GM21360 (cell line): ENCODE results near the gene MMP25.

ENCODE experiments used
- ATAC-seq: cut with Tn5 transposase; IDR thresholded peaks from one replicate; pipeline ENCODE4 v1.9.1; 2021; ENCODE audit warnings: mild to moderate bottlenecking, moderate library complexity; ENCODE audit not compliant: unreplicated experiment

MMP25 gene

DNA sequence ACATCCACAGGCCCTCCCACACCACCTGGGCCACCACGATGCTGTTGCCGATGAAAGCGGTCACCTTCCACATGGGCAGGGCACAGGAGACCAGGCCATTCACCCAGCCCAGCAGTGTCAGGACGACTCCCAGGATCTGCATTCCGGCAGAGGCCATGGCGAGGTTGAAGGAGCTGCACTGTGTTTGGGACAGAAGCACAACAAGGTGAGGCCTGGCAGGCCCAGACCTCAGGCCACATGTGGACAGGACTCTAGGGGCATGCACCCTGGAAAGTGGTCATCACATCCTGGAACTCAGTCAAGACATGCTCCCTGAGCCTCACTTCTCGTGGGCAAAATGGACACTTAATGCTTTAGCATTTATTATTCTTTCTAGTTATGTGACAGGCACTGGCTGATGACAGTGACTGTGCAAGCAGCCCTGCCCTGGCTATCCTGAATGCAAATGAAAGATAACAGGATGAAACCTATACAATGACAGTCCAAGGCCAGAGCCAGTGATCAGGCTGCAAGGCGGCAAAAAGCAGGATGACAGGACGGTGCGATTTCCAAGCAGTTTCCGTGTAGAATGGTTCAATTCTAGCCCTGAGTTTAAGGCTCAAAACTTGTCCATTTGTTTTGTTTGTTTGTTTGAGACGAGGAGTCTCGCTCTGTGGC, 30.4 kb upstream of the MMP25 start:
- no peak for ATAC-seq

- no peak for ATAC-seq
Measured at GRCh38 chr16:3017344-3017743, 29.0 kb upstream of the MMP25 start.

GRCh38 chr16:3017794-3018506, 28.4 kb upstream of the MMP25 start, which contains the start of gene CLDN6:
Gene CLDN6 (minus strand): TSS chr16:3018183. CDS start chr16:3016021, 2,162 bp downstream.
- no peak for ATAC-seq

DNA sequence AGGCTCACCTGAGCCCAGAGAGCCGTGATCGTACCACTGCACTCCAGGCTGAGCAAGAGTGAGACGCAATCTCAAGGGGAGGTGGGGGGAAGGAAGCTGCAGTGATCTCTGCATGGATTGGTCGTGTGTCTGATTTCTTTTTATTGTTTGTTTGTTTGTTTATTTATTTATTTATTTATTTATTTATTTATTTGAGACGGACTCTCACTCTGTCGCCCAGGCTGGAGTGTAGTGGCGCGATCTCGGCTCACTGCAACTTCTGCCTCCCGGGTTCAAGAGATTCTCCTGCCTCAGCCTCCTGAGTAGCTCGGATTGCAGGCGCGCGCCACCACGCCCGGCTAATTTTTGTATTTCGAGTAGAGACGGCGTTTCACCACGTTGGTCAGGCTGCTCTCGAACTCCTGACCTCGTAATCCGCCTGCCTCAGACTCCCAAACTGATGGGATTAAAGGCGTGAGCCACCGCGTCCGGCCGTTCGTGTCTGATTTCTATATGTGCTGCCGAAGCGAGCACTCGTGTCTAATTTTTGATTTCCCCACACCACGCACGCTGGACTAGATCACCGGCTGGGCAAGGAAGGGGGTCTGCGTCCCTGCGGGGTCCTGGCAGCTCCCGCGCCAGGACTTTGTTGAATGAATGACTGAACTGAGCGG, 26.6 kb upstream of the MMP25 start:
- no peak for ATAC-seq

GRCh38 chr16:3020247-3020603, 26.1 kb upstream of the MMP25 start, which contains the start of gene TNFRSF12A:
Gene TNFRSF12A (plus strand): TSS chr16:3020368. CDS start chr16:3020398, 30 bp downstream.
- no peak for ATAC-seq

- no peak for ATAC-seq
Measured at GRCh38 chr16:3020604-3021448, 25.5 kb upstream of the MMP25 start.

GRCh38 chr16:3021449-3022207, 24.7 kb upstream of the MMP25 start:
- no peak for ATAC-seq

- no peak for ATAC-seq
Measured at GRCh38 chr16:3022208-3022683, 24.1 kb upstream of the MMP25 start.

DNA sequence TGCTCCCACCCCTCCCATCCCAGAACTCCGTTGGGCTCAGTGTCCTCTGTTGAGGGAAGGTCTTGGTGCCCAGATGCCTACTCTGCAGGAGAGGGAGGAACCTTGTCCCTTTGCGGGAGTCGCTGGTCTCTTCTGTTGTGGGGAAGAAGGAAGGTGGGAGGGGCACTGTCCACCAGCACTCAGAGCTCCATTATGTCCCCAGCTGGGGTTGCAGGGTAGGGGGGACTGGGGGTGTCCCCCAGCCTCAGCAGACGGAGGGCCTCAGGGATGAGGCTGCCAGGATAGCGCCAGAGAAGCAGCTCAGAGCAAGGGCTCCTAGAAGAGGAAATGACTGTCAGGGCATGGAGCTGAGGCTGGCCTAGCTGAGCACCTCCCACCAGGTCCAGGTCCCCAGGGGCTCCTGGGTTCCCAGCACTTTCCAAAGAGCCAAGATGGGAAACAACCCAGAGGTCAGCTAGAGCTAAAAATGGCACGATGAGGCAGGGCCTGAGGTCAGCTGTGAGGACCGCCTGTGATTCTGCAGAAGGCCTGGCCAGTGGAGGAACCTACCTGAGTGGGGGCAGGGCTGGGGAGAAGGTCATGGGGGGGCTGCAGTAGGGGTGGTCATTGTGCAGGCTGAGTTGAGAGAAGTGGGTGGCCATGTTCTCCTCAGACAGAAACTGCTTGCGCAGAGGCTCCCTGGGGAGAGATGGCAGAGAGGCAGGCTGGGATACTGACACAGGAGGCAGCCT, 23.5 kb upstream of the MMP25 start:
- no peak for ATAC-seq

- ATAC-seq, result no peak
Measured at GRCh38 chr16:3023415-3023668, 23.0 kb upstream of the MMP25 start.

DNA sequence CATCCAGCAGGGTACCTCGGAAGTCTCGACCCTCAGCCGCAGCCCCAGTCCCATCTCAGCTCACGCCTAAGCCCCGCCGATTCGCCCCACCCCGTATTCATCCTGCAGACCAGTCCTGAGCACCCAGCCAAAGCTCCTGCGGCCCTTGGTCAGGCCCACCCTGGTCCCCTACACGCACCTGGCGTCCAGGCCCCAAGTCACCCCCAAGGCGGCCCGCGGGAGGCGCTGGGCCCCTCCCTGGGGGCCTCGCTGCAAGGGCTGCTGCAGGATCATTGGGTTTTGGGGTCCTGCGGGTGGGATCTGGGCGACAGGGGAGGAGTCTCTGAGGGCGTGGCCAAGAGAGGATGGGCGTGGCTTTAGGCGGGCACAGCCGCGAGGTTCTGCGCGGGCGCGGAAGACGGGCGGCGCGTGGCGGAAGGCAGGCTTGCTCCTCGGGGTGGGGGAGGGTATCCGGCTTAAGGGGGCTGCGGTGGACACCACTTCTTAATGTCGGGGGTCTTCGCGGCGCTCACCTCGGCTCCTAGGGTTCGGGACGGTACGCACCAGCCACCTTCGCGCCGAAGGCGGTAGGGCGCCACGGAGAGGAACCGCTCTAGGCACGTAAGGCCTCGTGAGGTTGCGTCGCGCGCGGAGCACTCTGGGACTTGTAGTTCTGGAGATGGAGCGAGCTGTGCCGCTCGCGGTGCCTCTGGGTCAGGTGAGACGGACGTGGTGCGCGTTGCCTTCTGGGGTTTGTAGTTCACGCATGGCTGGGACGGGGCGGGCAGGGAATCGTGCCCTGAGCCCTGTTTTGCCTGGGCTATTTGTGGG, 22.5 kb upstream of the MMP25 start, which contains the start of the genes HCFC1R1 and THOC6:
Gene HCFC1R1, minus strand, starts transcription at position 274 of the 810 bp plus-strand sequence. Its CDS starts 1 bp downstream, at position 273.
Gene THOC6, plus strand, starts transcription at position 367 of the 810 bp plus-strand sequence. Its CDS starts 292 bp downstream, at position 659.
- ATAC-seq, result peak; percentile 56

- no peak for ATAC-seq
Measured at GRCh38 chr16:3025032-3026002, 21.0 kb upstream of the MMP25 start.

- ATAC-seq, result no peak
Measured at GRCh38 chr16:3026003-3026378, 20.4 kb upstream of the MMP25 start.

DNA sequence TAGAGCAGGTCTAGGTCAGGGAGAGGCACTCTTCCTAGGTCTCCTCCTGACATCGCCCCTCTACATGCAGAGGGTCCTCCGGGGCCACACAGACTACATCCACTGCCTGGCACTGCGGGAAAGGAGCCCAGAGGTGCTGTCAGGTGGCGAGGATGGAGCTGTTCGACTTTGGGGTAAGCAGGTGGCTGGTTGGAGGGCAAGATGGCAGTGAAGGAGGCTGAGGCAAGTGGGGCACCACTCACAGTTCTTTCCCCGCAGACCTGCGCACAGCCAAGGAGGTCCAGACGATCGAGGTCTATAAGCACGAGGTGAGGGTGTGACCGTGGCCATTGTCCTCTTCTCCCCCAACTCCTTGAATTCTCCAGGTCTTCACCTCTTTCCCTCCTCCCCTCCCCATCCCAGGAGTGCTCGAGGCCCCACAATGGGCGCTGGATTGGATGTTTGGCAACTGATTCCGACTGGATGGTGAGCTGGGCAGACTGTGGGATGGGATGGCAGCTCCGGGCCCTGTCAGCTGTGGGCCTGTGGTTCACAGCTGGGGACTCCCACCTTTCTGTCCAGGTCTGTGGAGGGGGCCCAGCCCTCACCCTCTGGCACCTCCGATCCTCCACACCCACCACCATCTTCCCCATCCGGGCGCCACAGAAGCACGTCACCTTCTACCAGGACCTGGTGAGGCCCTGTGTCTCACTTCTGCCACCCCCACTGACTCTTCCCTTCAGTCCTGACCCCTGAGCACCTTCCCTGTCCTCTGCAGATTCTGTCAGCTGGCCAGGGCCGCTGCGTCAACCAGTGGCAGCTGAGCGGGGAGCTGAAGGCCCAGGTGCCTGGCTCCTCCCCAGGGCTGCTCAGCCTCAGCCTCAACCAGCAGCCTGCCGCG, 19.5 kb upstream of the MMP25 start:
- no peak for ATAC-seq

DNA sequence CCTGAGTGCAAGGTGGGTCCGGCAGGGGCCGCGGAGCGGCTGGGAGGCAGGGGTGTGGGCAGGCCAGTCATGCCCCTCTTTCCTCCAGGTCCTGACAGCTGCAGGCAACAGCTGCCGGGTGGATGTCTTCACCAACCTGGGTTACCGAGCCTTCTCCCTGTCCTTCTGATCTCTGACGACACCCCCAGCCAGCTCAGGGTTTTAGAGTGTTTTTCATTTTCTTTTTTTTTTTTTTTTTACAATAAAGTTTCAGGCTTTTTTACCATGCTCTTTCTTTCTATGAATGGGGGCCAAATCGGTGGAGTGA, 18.9 kb upstream of the MMP25 start:
- no peak for ATAC-seq

DNA sequence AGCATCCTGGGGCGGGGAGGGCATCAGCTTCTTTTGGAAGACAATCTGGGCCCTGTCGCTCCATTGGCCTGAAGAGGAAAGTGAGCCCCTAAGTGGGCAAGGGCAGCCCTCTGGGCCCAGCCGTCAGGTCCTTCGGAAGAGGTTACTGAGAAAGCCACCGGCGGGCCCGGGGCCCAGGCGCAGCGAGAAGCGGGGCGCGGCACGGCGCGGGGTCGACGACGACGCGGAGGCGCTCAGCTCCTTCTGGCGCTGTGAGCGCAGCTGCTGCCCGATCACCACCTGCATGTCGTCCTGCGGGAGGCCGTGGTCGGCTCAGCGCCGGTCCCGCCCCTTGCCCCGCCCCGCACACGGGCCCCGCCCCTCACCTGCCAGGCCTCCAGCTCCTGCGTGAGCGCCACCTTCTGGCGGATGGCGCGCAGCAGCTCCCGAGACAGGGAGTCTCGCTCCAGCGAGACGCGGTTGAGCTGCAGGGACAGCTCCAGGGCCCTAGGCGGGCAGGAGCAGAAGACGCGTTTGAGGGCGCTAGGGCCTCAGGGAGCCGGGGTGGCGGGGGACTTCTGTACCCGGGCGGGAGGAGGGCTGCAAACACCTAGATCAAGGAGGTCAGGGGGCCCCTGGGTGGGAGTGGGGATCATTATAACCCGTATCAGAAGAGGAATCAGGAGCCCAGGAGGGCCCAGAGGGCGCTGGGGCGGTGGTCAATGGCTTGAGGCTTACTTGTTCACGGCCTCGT, 18.2 kb upstream of the MMP25 start:
- ATAC-seq, result no peak
